ENCODE results near the gene CCL7.
"Not testable (repeated sequence)": the region's sequence is repeated elsewhere in the genome, so short reads cannot be mapped to it uniquely, and the experiment has no call there.

CCL7 gene

DNA sequence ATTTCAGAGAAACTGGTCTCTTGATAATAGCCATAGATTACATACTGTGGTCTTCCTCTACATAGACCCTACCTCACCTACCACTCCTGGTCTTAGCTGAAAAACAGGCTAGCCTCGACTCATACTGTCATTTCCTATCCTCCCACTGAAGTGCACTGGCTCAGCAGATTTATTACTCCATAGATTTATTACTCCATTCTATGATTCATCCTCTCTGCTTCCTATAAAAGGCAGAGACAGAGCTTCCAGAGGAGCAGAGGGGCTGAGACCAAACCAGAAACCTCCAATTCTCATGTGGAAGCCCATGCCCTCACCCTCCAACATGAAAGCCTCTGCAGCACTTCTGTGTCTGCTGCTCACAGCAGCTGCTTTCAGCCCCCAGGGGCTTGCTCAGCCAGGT lies at the start of gene CCL7:
CCL7 (plus strand) TSS at position 253 of the 400 bp plus-strand sequence; CDS start at position 323, 70 bp downstream.
- POLR2A ChIA-PET = no interaction called here
- no peak for DNase-seq (ENCODE audit: extremely low spot score)
- CTCF ChIA-PET = no interaction called here
- no peak for TF ChIP-seq NFRKB (IDR thresholded peaks at IDR 0.05)
- no peak for TF ChIP-seq TARDBP (IDR thresholded peaks at IDR 0.05)
- TF ChIP-seq PKNOX1 (IDR thresholded peaks at IDR 0.05) = no peak
- no peak for TF ChIP-seq SP1 (IDR thresholded peaks at IDR 0.05)
- no peak for TF ChIP-seq LEF1 (IDR thresholded peaks at IDR 0.05; ENCODE audit: borderline replicate concordance)
- TF ChIP-seq FOXA1 (IDR thresholded peaks at IDR 0.05) = no peak
- no peak for TF ChIP-seq FOXK2 (IDR thresholded peaks at IDR 0.05)
- TF ChIP-seq CTBP1 (IDR thresholded peaks at IDR 0.05; ENCODE audit: borderline replicate concordance) = no peak
- no peak for TF ChIP-seq ZNF384 (IDR thresholded peaks at IDR 0.05)
- TF ChIP-seq BHLHE40 (IDR thresholded peaks at IDR 0.05; ENCODE audit: borderline replicate concordance) = no peak
- TF ChIP-seq L3MBTL2 (conservative IDR thresholded peaks at IDR 0.05) = no peak
- TF ChIP-seq FOXM1 (IDR thresholded peaks at IDR 0.05; ENCODE audit: borderline replicate concordance) = no peak
- TF ChIP-seq ELF4 (IDR thresholded peaks at IDR 0.05) = no peak
- no peak for TF ChIP-seq ARNT (IDR thresholded peaks at IDR 0.05)
- TF ChIP-seq HDGF (IDR thresholded peaks at IDR 0.05; ENCODE audit: borderline replicate concordance) = no peak

DNA sequence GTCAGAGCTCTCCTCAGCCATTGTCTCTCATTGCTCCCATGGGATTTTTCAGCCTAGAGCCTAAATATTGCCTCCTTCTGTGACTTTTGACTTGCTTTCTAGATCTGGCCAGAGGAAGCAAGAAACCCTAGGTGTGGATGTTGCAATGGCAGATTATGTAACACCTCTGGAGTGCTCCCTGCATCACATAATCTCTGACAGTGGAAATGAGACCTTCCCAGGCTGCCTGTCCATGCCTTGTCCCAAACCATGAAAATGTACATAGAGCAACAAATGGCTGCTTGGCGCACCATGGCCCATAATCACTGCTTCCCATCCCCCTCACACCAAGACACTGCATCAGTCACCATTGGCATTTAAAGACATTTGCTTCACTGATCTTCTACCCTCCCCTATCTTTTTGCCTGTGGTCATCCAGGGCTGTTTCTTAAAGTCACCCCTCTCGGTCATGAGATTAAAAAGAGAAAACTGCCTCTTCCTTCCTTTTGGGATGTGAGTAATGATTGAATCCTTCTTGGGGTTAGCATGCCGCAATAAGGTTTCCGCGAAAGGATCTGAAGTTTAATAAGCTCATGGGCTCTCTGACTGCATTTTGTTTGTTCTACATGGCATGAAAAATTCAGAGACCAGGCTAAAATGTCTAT lies 49.1 kb upstream of the CCL7 start:
- no peak for TF ChIP-seq PKNOX1 (IDR thresholded peaks at IDR 0.05)
- no peak for DNase-seq (ENCODE audit: extremely low spot score)
- POLR2A ChIA-PET = no interaction called here
- CTCF ChIA-PET = interaction anchor here (0.7 kb wide), 1 partner anchor 141 kb away, joined by 3 read pairs; no protein-coding TSS in a partner anchor

DNA sequence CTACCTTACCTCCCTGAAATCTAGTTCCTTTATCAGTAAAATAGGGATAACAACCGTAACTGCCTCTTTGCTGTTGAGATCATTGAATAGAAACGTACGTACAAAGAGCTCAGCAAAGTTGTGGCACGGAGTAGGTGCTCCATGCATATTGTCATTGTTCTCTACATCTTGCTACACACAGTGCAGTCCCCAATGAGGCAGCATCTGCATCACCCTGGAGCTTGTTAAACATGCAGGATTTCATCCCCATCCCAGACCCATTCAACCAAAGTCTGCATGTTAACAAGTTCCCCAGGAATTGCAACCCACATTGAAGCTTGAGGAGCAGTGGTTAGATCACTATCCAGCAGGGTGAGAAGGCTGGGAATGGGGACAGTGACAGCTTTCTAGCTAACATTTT lies 48.6 kb upstream of the CCL7 start:
- CTCF ChIA-PET = interaction anchor here (0.7 kb wide), 1 partner anchor 140 kb away, joined by 3 read pairs; no protein-coding TSS in a partner anchor
- POLR2A ChIA-PET = no interaction called here
- TF ChIP-seq FOXK2 (IDR thresholded peaks at IDR 0.05) = no peak
- no peak for TF ChIP-seq ELF4 (IDR thresholded peaks at IDR 0.05)
- no peak for TF ChIP-seq SUZ12 (IDR thresholded peaks at IDR 0.05)
- no peak for TF ChIP-seq LEF1 (IDR thresholded peaks at IDR 0.05; ENCODE audit: borderline replicate concordance)

GRCh38 chr17:34222722-34223497 lies 47.1 kb upstream of the CCL7 start:
- no peak for DNase-seq (ENCODE audit: extremely low spot score)
- ChIA-PET POLR2A (no interaction called here), CTCF (interaction anchor here (0.5 kb wide), 1 partner anchor 102 kb away, joined by 4 read pairs; no protein-coding TSS in a partner anchor)
- no peak for TF ChIP-seq FOXK2 (IDR thresholded peaks at IDR 0.05)
- no peak for TF ChIP-seq HDGF (IDR thresholded peaks at IDR 0.05; ENCODE audit: borderline replicate concordance)
- no peak for TF ChIP-seq FOXM1 (IDR thresholded peaks at IDR 0.05; ENCODE audit: borderline replicate concordance)

More for the DNA sequence above, 48.6 kb upstream of the CCL7 start:
- no peak for DNase-seq (ENCODE audit: extremely low spot score)

GRCh38 chr17:34225046-34225445 lies 45.0 kb upstream of the CCL7 start:
- DNase-seq (ENCODE audit: extremely low spot score) = no peak
- CTCF ChIA-PET = no interaction called here
- no peak for TF ChIP-seq SUZ12 (IDR thresholded peaks at IDR 0.05)
- TF ChIP-seq CTBP1 (IDR thresholded peaks at IDR 0.05; ENCODE audit: borderline replicate concordance) = no peak
- no peak for TF ChIP-seq HDGF (IDR thresholded peaks at IDR 0.05; ENCODE audit: borderline replicate concordance)
- no peak for TF ChIP-seq FOXK2 (IDR thresholded peaks at IDR 0.05)
- POLR2A ChIA-PET = no interaction called here

- CTCF ChIA-PET = no interaction called here
- no peak for TF ChIP-seq BHLHE40 (IDR thresholded peaks at IDR 0.05; ENCODE audit: borderline replicate concordance)
- no peak for TF ChIP-seq ZNF384 (IDR thresholded peaks at IDR 0.05)
- TF ChIP-seq CTBP1 (IDR thresholded peaks at IDR 0.05; ENCODE audit: borderline replicate concordance) = no peak
- TF ChIP-seq NFRKB (IDR thresholded peaks at IDR 0.05) = no peak
- no peak for TF ChIP-seq SUZ12 (IDR thresholded peaks at IDR 0.05)
- no peak for TF ChIP-seq FOXK2 (IDR thresholded peaks at IDR 0.05)
- TF ChIP-seq FOXA1 (IDR thresholded peaks at IDR 0.05) = no peak
- no peak for TF ChIP-seq HDGF (IDR thresholded peaks at IDR 0.05; ENCODE audit: borderline replicate concordance)
- TF ChIP-seq ARNT (IDR thresholded peaks at IDR 0.05) = no peak
- no peak for TF ChIP-seq SP1 (IDR thresholded peaks at IDR 0.05)
- TF ChIP-seq L3MBTL2 (conservative IDR thresholded peaks at IDR 0.05) = no peak
Measured at GRCh38 chr17:34226011-34226743, 43.8 kb upstream of the CCL7 start.

GRCh38 chr17:34226744-34227034 lies 43.3 kb upstream of the CCL7 start:
- ChIA-PET POLR2A (no interaction called here), CTCF (no interaction called here)
- no peak for DNase-seq (ENCODE audit: extremely low spot score)
- no peak for TF ChIP-seq BHLHE40 (IDR thresholded peaks at IDR 0.05; ENCODE audit: borderline replicate concordance)

More at GRCh38 chr17:34226011-34226743, 43.8 kb upstream of the CCL7 start:
- DNase-seq (ENCODE audit: extremely low spot score) = no peak
- POLR2A ChIA-PET = no interaction called here

GRCh38 chr17:34227293-34227692 lies 42.7 kb upstream of the CCL7 start:
- POLR2A ChIA-PET; DNase-seq (ENCODE audit: extremely low spot score); CTCF ChIA-PET: not testable (repeated sequence)

Measured in HEK293T (cell line).